Effector memory CD4-positive, alpha-beta T cell (primary cell): Measurements from ENCODE around the gene CDK6.

ENCODE experiments used
- DNase-seq, 3 donors: peaks; one replicate each; pipeline ENCODE4 v3.0.0-alpha.2; 2020
- H3K27ac ChIP-seq: 2 replicates; pipeline ENCODE4 v1.7.0; 2013; ENCODE audit warnings: mild to moderate bottlenecking, low read length, moderate library complexity; ENCODE audit not compliant: insufficient read depth, poor library complexity, severe bottlenecking
- H3K27me3 ChIP-seq: replicated peaks from 2 replicates; pipeline ENCODE4 v1.7.0; 2013; ENCODE audit warnings: mild to moderate bottlenecking, low read length; ENCODE audit not compliant: insufficient read depth, control insufficient read depth, poor library complexity, severe bottlenecking
- H3K36me3 ChIP-seq: 2 replicates; pipeline ENCODE4 v1.7.0; 2013; ENCODE audit warnings: mild to moderate bottlenecking, low read length, moderate library complexity; ENCODE audit not compliant: control insufficient read depth, insufficient read depth
- H3K4me1 ChIP-seq: 2 replicates; pipeline ENCODE4 v1.7.0; 2013; ENCODE audit warnings: low read length, mild to moderate bottlenecking; ENCODE audit not compliant: control insufficient read depth, insufficient read depth, poor library complexity, severe bottlenecking
- H3K4me3 ChIP-seq: 2 replicates; pipeline ENCODE4 v1.7.0; 2013; ENCODE audit warnings: low read length, low read depth, mild to moderate bottlenecking; ENCODE audit not compliant: insufficient read depth, poor library complexity, severe bottlenecking
- H3K9me3 ChIP-seq: 2 replicates; pipeline ENCODE4 v1.7.0; 2013; ENCODE audit warnings: mild to moderate bottlenecking, low read length, moderate library complexity; ENCODE audit not compliant: control insufficient read depth

The CDK6 gene

GRCh38 chr7:92665926-92666325, 170.4 kb downstream of the CDK6 start:
- Histone ChIP-seq H3K4me3 (no peak overlapping the region), H3K36me3 (peaks cover 2% of the 10 kb centered on the region), H3K9me3 (no peaks in the 10 kb centered on the region), H3K4me1 (peaks cover 4% of the 10 kb centered on the region), H3K27me3 (no peaks in the 10 kb centered on the region), H3K27ac (no peak overlapping the region)
- DNase-seq, result no peak

- DNase-seq, result no peak
- peaks cover 12% of the 10 kb centered on the region for H3K36me3 ChIP-seq
- H3K27ac ChIP-seq, result no peak overlapping the region
- H3K27me3 ChIP-seq, result no peaks in the 10 kb centered on the region
- H3K9me3 ChIP-seq, result no peaks in the 10 kb centered on the region
- peaks cover 4% of the 10 kb centered on the region for H3K4me1 ChIP-seq
- no peak overlapping the region for H3K4me3 ChIP-seq
These were observed 174.7 kb downstream of the CDK6 start for GRCh38 chr7:92661651-92662050.

- peaks cover 12% of the 10 kb centered on the region for H3K36me3 ChIP-seq
- DNase-seq, result no peak
These were observed 177.7 kb downstream of the CDK6 start for GRCh38 chr7:92658671-92659070.

GRCh38 chr7:92657391-92657790, 179.0 kb downstream of the CDK6 start:
- Histone ChIP-seq H3K9me3 (no peaks in the 10 kb centered on the region), H3K27me3 (no peaks in the 10 kb centered on the region), H3K4me1 (no peaks in the 10 kb centered on the region), H3K4me3 (no peak overlapping the region), H3K36me3 (peaks cover 12% of the 10 kb centered on the region), H3K27ac (no peak overlapping the region)
- DNase-seq, result no peak

More at GRCh38 chr7:92658671-92659070, 177.7 kb downstream of the CDK6 start:
- no peaks in the 10 kb centered on the region for H3K4me1 ChIP-seq
- no peaks in the 10 kb centered on the region for H3K27me3 ChIP-seq
- no peak overlapping the region for H3K27ac ChIP-seq
- H3K9me3 ChIP-seq, result no peaks in the 10 kb centered on the region
- no peak overlapping the region for H3K4me3 ChIP-seq

GRCh38 chr7:92656121-92656520, 180.3 kb downstream of the CDK6 start:
- Histone ChIP-seq H3K9me3 (no peaks in the 10 kb centered on the region), H3K27ac (no peak overlapping the region), H3K4me1 (no peaks in the 10 kb centered on the region), H3K36me3 (peaks cover 12% of the 10 kb centered on the region), H3K27me3 (no peaks in the 10 kb centered on the region), H3K4me3 (no peak overlapping the region)
- DNase-seq, result no peak

- Histone ChIP-seq H3K27me3 (no peaks in the 10 kb centered on the region), H3K36me3 (peaks cover 5% of the 10 kb centered on the region), H3K4me1 (no peaks in the 10 kb centered on the region), H3K9me3 (no peaks in the 10 kb centered on the region), H3K27ac (no peak overlapping the region), H3K4me3 (no peak overlapping the region)
- DNase-seq, result no peak
These were observed 181.0 kb downstream of the CDK6 start for GRCh38 chr7:92655346-92655884.

GRCh38 chr7:92653136-92653535, 183.2 kb downstream of the CDK6 start:
- no peak overlapping the region for H3K27ac ChIP-seq
- no peaks in the 10 kb centered on the region for H3K36me3 ChIP-seq
- DNase-seq, result no peak
- no peaks in the 10 kb centered on the region for H3K4me1 ChIP-seq
- H3K27me3 ChIP-seq, result no peaks in the 10 kb centered on the region
- no peak overlapping the region for H3K4me3 ChIP-seq
- H3K9me3 ChIP-seq, result no peaks in the 10 kb centered on the region

GRCh38 chr7:92652536-92652935, 183.8 kb downstream of the CDK6 start:
- no peak for DNase-seq
- Histone ChIP-seq H3K27ac (no peak overlapping the region), H3K27me3 (no peaks in the 10 kb centered on the region), H3K4me3 (no peak overlapping the region), H3K36me3 (no peaks in the 10 kb centered on the region), H3K4me1 (no peaks in the 10 kb centered on the region), H3K9me3 (no peaks in the 10 kb centered on the region)

- H3K36me3 ChIP-seq, result no peaks in the 10 kb centered on the region
- no peaks in the 10 kb centered on the region for H3K9me3 ChIP-seq
- no peak overlapping the region for H3K27ac ChIP-seq
- no peak for DNase-seq
- no peak overlapping the region for H3K4me3 ChIP-seq
- no peaks in the 10 kb centered on the region for H3K4me1 ChIP-seq
- no peaks in the 10 kb centered on the region for H3K27me3 ChIP-seq
These were observed 186.0 kb downstream of the CDK6 start for GRCh38 chr7:92650391-92650790.

GRCh38 chr7:92648067-92648466, 188.3 kb downstream of the CDK6 start:
- Histone ChIP-seq H3K36me3 (no peaks in the 10 kb centered on the region), H3K27ac (no peak overlapping the region), H3K4me3 (no peak overlapping the region), H3K4me1 (no peaks in the 10 kb centered on the region), H3K27me3 (no peaks in the 10 kb centered on the region), H3K9me3 (no peaks in the 10 kb centered on the region)
- no peak for DNase-seq
